Measurements from ENCODE around the gene PLN.

The PLN gene

GRCh38 chr6:118603372-118603771, 55.3 kb downstream of the PLN start:
- CTCF ChIA-PET = interaction anchor here (0.7 to 1.3 kb wide), 2 partner anchors 38 to 63 kb away, joined by 3 read pairs; no protein-coding TSS in a partner anchor
- Histone ChIP-seq H3K4me1 (ENCODE audit: control insufficient read depth, insufficient read depth, low read length) (no peaks in the 10 kb centered on the region), H3K9me3 (ENCODE audit: control insufficient read depth, insufficient read depth, low read depth, low read length) (no peaks in the 10 kb centered on the region), H3K27ac (ENCODE audit: extremely low read depth, low read depth, low read length) (no peak overlapping the region), H3K4me3 (ENCODE audit: low read depth, low read length) (no peak overlapping the region), H3K36me3 (ENCODE audit: control insufficient read depth in 2 of 2, insufficient read depth in 1 of 2, low read length in 2 of 2) (no peaks in the 10 kb centered on the region)
- POLR2A ChIA-PET = no interaction called here
- TF ChIP-seq ZNF350 (tag by site-specific recombination; IDR thresholded peaks at IDR 0.05) = no peak
- TF ChIP-seq ZSCAN16 (tag by site-specific recombination; IDR thresholded peaks at IDR 0.05) = no peak
- TF ChIP-seq ZNF155 (tag by site-specific recombination; IDR thresholded peaks at IDR 0.05) = no peak
- TF ChIP-seq ZNF549 (tag by site-specific recombination; IDR thresholded peaks at IDR 0.05) = 0 out of 2 replicates have a peak, but pooled peaks have one; percentile 2
- no peak for TF ChIP-seq ZNF311 (tag by site-specific recombination; IDR thresholded peaks at IDR 0.05; ENCODE audit: borderline replicate concordance)
- TF ChIP-seq, protein P1, sequence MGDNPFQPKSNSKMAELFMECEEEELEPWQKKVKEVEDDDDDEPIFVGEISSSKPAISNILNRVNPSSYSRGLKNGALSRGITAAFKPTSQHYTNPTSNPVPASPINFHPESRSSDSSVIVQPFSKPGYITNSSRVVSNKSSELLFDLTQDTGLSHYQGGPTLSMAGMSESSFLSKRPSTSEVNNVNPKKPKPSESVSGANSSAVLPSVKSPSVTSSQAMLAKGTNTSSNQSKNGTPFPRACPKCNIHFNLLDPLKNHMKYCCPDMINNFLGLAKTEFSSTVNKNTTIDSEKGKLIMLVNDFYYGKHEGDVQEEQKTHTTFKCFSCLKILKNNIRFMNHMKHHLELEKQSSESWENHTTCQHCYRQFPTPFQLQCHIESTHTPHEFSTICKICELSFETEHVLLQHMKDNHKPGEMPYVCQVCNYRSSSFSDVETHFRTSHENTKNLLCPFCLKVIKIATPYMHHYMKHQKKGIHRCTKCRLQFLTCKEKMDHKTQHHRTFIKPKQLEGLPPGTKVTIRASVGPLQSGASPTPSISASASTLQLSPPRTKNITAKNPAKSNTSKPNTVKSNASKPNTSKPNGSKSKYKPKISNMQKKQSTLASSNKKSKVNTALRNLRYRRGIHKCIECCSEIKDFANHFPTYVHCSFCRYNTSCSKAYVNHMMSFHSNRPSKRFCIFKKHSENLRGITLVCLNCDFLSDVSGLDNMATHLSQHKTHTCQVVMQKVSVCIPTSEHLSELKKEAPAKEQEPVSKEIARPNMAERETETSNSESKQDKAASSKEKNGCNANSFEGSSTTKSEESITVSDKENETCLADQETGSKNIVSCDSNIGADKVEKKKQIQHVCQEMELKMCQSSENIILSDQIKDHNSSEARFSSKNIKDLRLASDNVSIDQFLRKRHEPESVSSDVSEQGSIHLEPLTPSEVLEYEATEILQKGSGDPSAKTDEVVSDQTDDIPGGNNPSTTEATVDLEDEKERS (tag by site-specific recombination; IDR thresholded peaks at IDR 0.05) = no peak
- no peak for TF ChIP-seq GFI1B (tag by site-specific recombination; IDR thresholded peaks at IDR 0.05)
- peak; percentile 94 for TF ChIP-seq SETDB1 (IDR thresholded peaks at IDR 0.05; ENCODE audit: insufficient read length, low read length)
- TF ChIP-seq ZFP3 (tag by site-specific recombination; IDR thresholded peaks at IDR 0.05; ENCODE audit: low read depth) = no peak

DNA sequence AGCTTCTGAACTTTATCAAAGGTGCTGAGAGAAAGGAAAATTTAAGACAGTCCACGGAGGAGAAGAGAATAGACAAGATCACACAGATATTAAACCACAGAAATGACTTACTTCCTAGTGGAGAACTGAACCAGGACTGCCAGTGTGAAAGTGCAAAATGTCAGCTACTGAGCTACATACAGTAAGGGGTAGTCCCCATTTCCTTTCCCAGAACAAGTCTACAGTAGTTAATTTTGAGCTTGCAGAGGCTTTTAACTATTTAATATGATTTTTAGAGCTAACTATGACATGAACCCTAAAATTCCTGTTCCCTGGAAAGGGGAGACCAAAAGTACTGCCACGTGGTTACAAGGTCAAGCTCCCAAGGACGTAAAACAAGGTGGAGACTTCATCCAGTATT, 58.2 kb downstream of the PLN start:
- Histone ChIP-seq H3K27ac (ENCODE audit: extremely low read depth, low read depth, low read length) (no peak overlapping the region), H3K36me3 (ENCODE audit: control insufficient read depth in 2 of 2, insufficient read depth in 1 of 2, low read length in 2 of 2) (no peaks in the 10 kb centered on the region), H3K4me1 (ENCODE audit: control insufficient read depth, insufficient read depth, low read length) (no peaks in the 10 kb centered on the region), H3K9me3 (ENCODE audit: control insufficient read depth, insufficient read depth, low read depth, low read length) (no peaks in the 10 kb centered on the region), H3K4me3 (ENCODE audit: low read depth, low read length) (no peak overlapping the region)
- POLR2A ChIA-PET = interaction anchor here (0.7 kb wide), 1 partner anchor 60 kb away, joined by 3 read pairs; no protein-coding TSS in a partner anchor
- CTCF ChIA-PET = interaction anchor here (0.6 to 1.3 kb wide), 4 partner anchors 8 to 974 kb away, joined by 3 to 4 read pairs (median 3); no protein-coding TSS in a partner anchor
- TF ChIP-seq ZNF423 (tag by site-specific recombination; IDR thresholded peaks at IDR 0.05) (no peak), ZNF140 (tag by site-specific recombination; IDR thresholded peaks at IDR 0.05) (no peak), ZXDB (tag by site-specific recombination; IDR thresholded peaks at IDR 0.05) (no peak), RBAK (tag by site-specific recombination; IDR thresholded peaks at IDR 0.05) (no peak), ZNF76 (tag by site-specific recombination; IDR thresholded peaks at IDR 0.05; ENCODE audit: borderline replicate concordance, low read depth) (no peak), ZNF248 (tag by site-specific recombination; IDR thresholded peaks at IDR 0.05) (no peak), ZNF19 (tag by site-specific recombination; IDR thresholded peaks at IDR 0.05; ENCODE audit: low read depth) (no peak), OVOL3 (tag by site-specific recombination; IDR thresholded peaks at IDR 0.05) (no peak)

DNA sequence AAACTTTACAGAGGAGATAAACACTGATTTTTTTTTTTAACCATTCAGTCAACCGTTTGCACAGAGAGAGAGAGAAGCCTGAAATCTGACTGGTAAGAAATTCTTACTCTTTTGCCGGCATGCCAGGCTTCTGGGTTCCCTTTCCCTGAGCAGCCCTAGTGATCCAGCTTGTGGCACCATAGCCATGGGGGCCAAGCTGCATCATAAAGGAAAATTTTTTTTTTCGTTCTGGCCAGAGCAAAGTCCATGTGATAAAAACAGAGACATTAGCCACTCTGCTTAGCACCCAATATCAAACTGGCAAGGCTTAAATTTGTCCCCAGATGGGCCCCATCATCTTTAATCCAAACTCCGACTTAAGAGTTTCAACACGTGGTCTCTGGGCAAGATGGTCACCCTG, 58.8 kb downstream of the PLN start:
- no peaks in the 10 kb centered on the region for H3K36me3 ChIP-seq (ENCODE audit: control insufficient read depth in 2 of 2, insufficient read depth in 1 of 2, low read length in 2 of 2)
- ChIA-PET CTCF (interaction anchor here (0.6 to 1.3 kb wide), 4 partner anchors 9 to 974 kb away, joined by 3 to 4 read pairs (median 3); no protein-coding TSS in a partner anchor), POLR2A (no interaction called here)
- TF ChIP-seq ZNF416 (tag by site-specific recombination; IDR thresholded peaks at IDR 0.05) (no peak), ZNF394 (tag by site-specific recombination; IDR thresholded peaks at IDR 0.05; ENCODE audit: borderline replicate concordance) (no peak), HOXD13 (CRISPR knock-in tag; IDR thresholded peaks at IDR 0.05; ENCODE audit: borderline replicate concordance) (no peak), PRDM6 (tag by site-specific recombination; IDR thresholded peaks at IDR 0.05) (no peak), BCL11B (tag by site-specific recombination; IDR thresholded peaks at IDR 0.05; ENCODE audit: low read depth) (no peak), ZNF404 (tag by site-specific recombination; IDR thresholded peaks at IDR 0.05) (no peak)
- H3K9me3 ChIP-seq (ENCODE audit: control insufficient read depth, insufficient read depth, low read depth, low read length) = no peaks in the 10 kb centered on the region; the same call in 1 of the 2 replicates
- no peaks in the 10 kb centered on the region for H3K4me1 ChIP-seq (ENCODE audit: control insufficient read depth, insufficient read depth, low read length)
- H3K4me3 ChIP-seq (ENCODE audit: low read depth, low read length) = no peak overlapping the region
- H3K27ac ChIP-seq (ENCODE audit: extremely low read depth, low read depth, low read length) = no peak overlapping the region
